Psoas muscle (tissue), 8 donors: ENCODE results near the gene ABLIM1. TPM values are rescaled to one million over a fixed set of nuclear protein-coding genes. Genes with fewer than 3 reads are reported as not detected.

Experiments
- ATAC-seq, 4 donors: fragments of 200-7000 bp; cut with Tn5 transposase; one replicate each; pipeline ENCODE4 v1.9.1; 2020; ENCODE audit warnings: moderate library complexity in 3 of 4, mild to moderate bottlenecking in 2 of 4
- DNase-seq, 2 donors: peaks; one replicate each; pipeline ENCODE4 v3.0.0-alpha.2; 2020
- H3K27ac ChIP-seq: fragments of 200-600 bp; one replicate; pipeline ENCODE4 v1.8.0; 2022
- H3K27me3 ChIP-seq, 3 donors: fragments of 200-600 bp in 1 of 3; one replicate each; pipeline versions ENCODE4 v1.6.1 to v1.8.0; 2013 to 2022; ENCODE audit warnings: low read length in 2 of 3, mild to moderate bottlenecking in 2 of 3, moderate library complexity in 1 of 3; ENCODE audit not compliant: insufficient read depth in 3 of 3
- H3K36me3 ChIP-seq, 2 donors: fragments of 200-600 bp in 1 of 2; one replicate each; pipeline versions ENCODE4 v1.6.1 to v1.8.0; 2013 to 2022; ENCODE audit warnings: low read depth in 1 of 2, mild to moderate bottlenecking in 1 of 2, moderate library complexity in 1 of 2; ENCODE audit not compliant: insufficient read depth in 1 of 2
- H3K4me1 ChIP-seq: fragments of 200-600 bp; one replicate; pipeline ENCODE4 v1.8.0; 2022
- H3K4me3 ChIP-seq: fragments of 200-600 bp; one replicate; pipeline ENCODE4 v1.8.0; 2022; ENCODE audit warnings: mild to moderate bottlenecking
- H3K9me3 ChIP-seq: fragments of 200-600 bp; one replicate; pipeline ENCODE4 v1.8.0; 2022
- CTCF ChIP-seq: fragments of 200-600 bp; IDR thresholded peaks from one replicate; pipeline ENCODE4 v1.8.0; 2022; ENCODE audit warnings: antibody characterized with exemption
- WGBS, 3 donors: extraction: QIAGEN DNeasy Blood & Tissue Kit; methylation state at CpG; one replicate each; pipeline versions ENCODE4 v1.1.6 to v1.1.7; 2013; 5-methylcytosine and 5-hydroxymethylcytosine counted together
- intact Hi-C, 2 donors: fragments of 100-400 bp; cut with DNase I; formaldehyde crosslinking; loops; one replicate each; pipeline versions ENCODE4 v1.11.0 to v1.14.2; 2022
- polyA plus RNA-seq, 3 donors: library from polyadenylated mRNA; stranded (reverse); fragments of 200-250 nt; gene quantifications; one replicate each; pipeline ENCODE4 v1.2.3, GENCODE V29; 2013
- total RNA-seq, 4 donors: library from RNA; stranded (reverse); fragmentation: NEBNext Ultra II Directional in 2 of 4; extraction: Animal tissue kit (Norgen Biotek cat#: 25700) in 2 of 4; gene quantifications; one replicate each; pipeline versions ENCODE4 v1.2.1 to v1.2.4, GENCODE V29; 2021 to 2023
- donor health status: healthy with polysubstance abuse.
- donor health status: DM: no; HTN: no; CAD: no; lungs with moderate emphysema.
- donor health status: Bipolar disorder and iron deficiency.
- donor health status: healthy.
- donor health status: DM: yes; HTN: yes; CAD: no.
- donor health status: DM: no; HTN: no; CAD: no.
- donor health status: DM: no; HTN: no; CAD: no.
- donor health status: DM: yes; HTN: yes; CAD: no.

ABLIM1 gene
- total and polyA plus RNA-seq, 7 donors = 15.4 to 183 (median 21.8) TPM

GRCh38 chr10:114662646-114663217 lies 4.7 kb upstream of the ABLIM1 start:
- no peaks in the 10 kb centered on the region for H3K36me3 ChIP-seq
- H3K4me1 ChIP-seq = no peaks in the 10 kb centered on the region
- H3K9me3 ChIP-seq = peaks cover 3% of the 10 kb centered on the region
- 46 to 49% (median 46%) methylated on average over 5 of the region's 5 CpGs for WGBS, 3 donors
- H3K27me3 ChIP-seq = no peaks in the 10 kb centered on the region
- intact Hi-C loops = no loop called here
- ATAC-seq (no peak), DNase-seq (no peak)
- H3K27ac ChIP-seq = no peak overlapping the region
- TF ChIP-seq CTCF = no peak
- no peak overlapping the region for H3K4me3 ChIP-seq

GRCh38 chr10:114661212-114661880 lies 3.3 kb upstream of the ABLIM1 start:
- Histone ChIP-seq H3K27ac (no peak overlapping the region), H3K9me3 (peaks cover 3% of the 10 kb centered on the region), H3K4me3 (no peak overlapping the region), H3K36me3 (no peaks in the 10 kb centered on the region), H3K4me1 (no peaks in the 10 kb centered on the region), H3K27me3 (no peaks in the 10 kb centered on the region)
- intact Hi-C loops = no loop called here
- ATAC-seq (no peak), DNase-seq (no peak)
- WGBS, 3 donors = 75 to 82% (median 77%) methylated on average over 3 of the region's 3 CpGs
- no peak for TF ChIP-seq CTCF

GRCh38 chr10:114655671-114656070 lies 2.4 kb downstream of the ABLIM1 start:
- no peaks in the 10 kb centered on the region for H3K4me1 ChIP-seq
- ATAC-seq (no peak), DNase-seq (no peak)
- intact Hi-C loops = no loop called here
- no peaks in the 10 kb centered on the region for H3K9me3 ChIP-seq
- no peaks in the 10 kb centered on the region for H3K27me3 ChIP-seq
- no peak for TF ChIP-seq CTCF
- H3K27ac ChIP-seq = no peak overlapping the region
- no peak overlapping the region for H3K4me3 ChIP-seq
- WGBS, 3 donors = 91 to 93% (median 92%) methylated on average over 7 of the region's 7 CpGs
- H3K36me3 ChIP-seq = no peaks in the 10 kb centered on the region

- no peak overlapping the region for H3K4me3 ChIP-seq
- no peak for TF ChIP-seq CTCF
- H3K27me3 ChIP-seq = no peaks in the 10 kb centered on the region
- H3K27ac ChIP-seq = peak overlapping the region; percentile 10
- no peaks in the 10 kb centered on the region for H3K36me3 ChIP-seq
- DNase-seq = no peak
- no peaks in the 10 kb centered on the region for H3K9me3 ChIP-seq
- H3K4me1 ChIP-seq = peaks cover 3% of the 10 kb centered on the region
- no peak for ATAC-seq
- intact Hi-C loops = no loop called here
- 77 to 85% (median 78%) methylated on average over 3 of the region's 3 CpGs for WGBS, 3 donors
Observed at GRCh38 chr10:114654822-114655575, 3.1 kb downstream of the ABLIM1 start.
